K562 (cell line): ENCODE results near the gene DDX5. TPM values are rescaled to one million over a fixed set of nuclear protein-coding genes. Genes with fewer than 3 reads are reported as not detected.

Source experiments
- ATF1 ChIP-seq, 2 experiments: fragments of 450-650 bp in 1 of 2; IDR thresholded peaks; 2 replicates each; pipeline ENCODE4 v1.6.1; 2016; ENCODE audit warnings: missing compliant biosample characterization in 1 of 2, missing genetic modification characterization in 1 of 2
- CBX1 ChIP-seq: sonication (generic); IDR thresholded peaks from 2 replicates; pipeline ENCODE4 v1.6.1; 2016; ENCODE audit warnings: antibody characterized with exemption, low read depth, mild to moderate bottlenecking
- CBX8 ChIP-seq: fragments of 200-600 bp; sonication (generic); IDR thresholded peaks from 2 replicates; pipeline ENCODE4 v1.6.1; 2012; ENCODE audit warnings: borderline replicate concordance, mixed run types, low read depth, mild to moderate bottlenecking, moderate library complexity, mixed read lengths, low read length, control low read depth, inconsistent platforms; ENCODE audit not compliant: poor library complexity, severe bottlenecking; ENCODE audit errors: extremely low read depth
- DIDO1 ChIP-seq: fragments of 450-650 bp; IDR thresholded peaks from 2 replicates; pipeline ENCODE4 v1.6.1; 2016; ENCODE audit warnings: low read depth, missing biosample characterization, missing genetic modification characterization
- ETV5 ChIP-seq: sonication (generic); formaldehyde crosslinking; IDR thresholded peaks from 2 replicates; pipeline ENCODE4 v1.4.0; 2020; ENCODE audit warnings: low read depth, mild to moderate bottlenecking, missing genetic modification reagents
- EWSR1 ChIP-seq: fragments of 450-650 bp; IDR thresholded peaks from 2 replicates; pipeline ENCODE4 v1.6.1; 2018; ENCODE audit warnings: borderline replicate concordance, mild to moderate bottlenecking, low read depth, moderate library complexity; ENCODE audit not compliant: partially characterized antibody
- FOXK2 ChIP-seq, 2 experiments: fragments of 450-650 bp; IDR thresholded peaks in 1 of 2; conservative IDR thresholded peaks in 1 of 2; 2 replicates each; pipeline ENCODE4 v1.6.1; 2016; ENCODE audit warnings: low read depth in 2 of 2, mild to moderate bottlenecking in 1 of 2
- GATA2 ChIP-seq: sonication (generic); formaldehyde crosslinking; IDR thresholded peaks from 2 replicates; pipeline ENCODE4 v1.4.0; 2020; ENCODE audit warnings: mild to moderate bottlenecking, missing genetic modification reagents
- LCOR ChIP-seq: sonication (generic); formaldehyde crosslinking; IDR thresholded peaks from 2 replicates; pipeline ENCODE4 v1.8.0; 2022; ENCODE audit warnings: mild to moderate bottlenecking, missing genetic modification reagents
- MLLT1 ChIP-seq, 2 experiments: fragments of 450-650 bp; IDR thresholded peaks; 2 replicates each; pipeline ENCODE4 v1.6.1; 2016
- NCOR1 ChIP-seq: fragments of 450-650 bp; IDR thresholded peaks from 2 replicates; pipeline ENCODE4 v1.6.1; 2016; ENCODE audit warnings: mild to moderate bottlenecking, moderate library complexity
- PML ChIP-seq: IDR thresholded peaks from 2 replicates; pipeline ENCODE4 v1.6.1; 2012; ENCODE audit warnings: low read length, inconsistent platforms
- RBM39 ChIP-seq: fragments of 200-400 bp; formaldehyde crosslinking; optimal IDR thresholded peaks from 2 replicates; pipeline ENCODE3; 2018; ENCODE audit warnings: low read depth, low read length
- TAL1 ChIP-seq: fragments of 450-650 bp; IDR thresholded peaks from 2 replicates; pipeline ENCODE4 v1.6.1; 2016; ENCODE audit warnings: mild to moderate bottlenecking
- TCF3 ChIP-seq: sonication (generic); formaldehyde crosslinking; IDR thresholded peaks from 2 replicates; pipeline ENCODE4 v1.4.0; 2020; ENCODE audit warnings: mild to moderate bottlenecking, missing genetic modification reagents
- TEAD4 ChIP-seq, 2 experiments: sonication (generic) in 1 of 2; formaldehyde crosslinking in 1 of 2; IDR thresholded peaks; 2 replicates each; pipeline versions ENCODE4 v1.6.1 to v1.8.0; 2012 to 2022; ENCODE audit warnings: borderline replicate concordance in 1 of 2, inconsistent platforms in 1 of 2, low read length in 1 of 2, mild to moderate bottlenecking in 1 of 2, missing genetic modification reagents in 1 of 2
- TRIM24 ChIP-seq, 2 experiments: fragments of 450-650 bp; IDR thresholded peaks; 2 replicates each; pipeline ENCODE4 v1.6.1; 2016
- U2AF1 ChIP-seq: fragments of 200-400 bp; formaldehyde crosslinking; optimal IDR thresholded peaks from 2 replicates; pipeline ENCODE3; 2017; ENCODE audit warnings: mild to moderate bottlenecking, low read depth, low read length, moderate library complexity
- ZBTB11 ChIP-seq, 3 experiments: fragments of 200-800 bp in 1 of 3; fragments of 250-450 bp in 1 of 3; fragments of 450-650 bp in 1 of 3; sonication (Bioruptor Pico) in 1 of 3; sonication (Bioruptor generic) in 1 of 3; formaldehyde crosslinking in 1 of 3; IDR thresholded peaks; 2 replicates each; pipeline versions ENCODE4 v1.6.1 to v1.8.0; 2016 to 2022; ENCODE audit warnings: mild to moderate bottlenecking in 2 of 3, missing genetic modification characterization in 2 of 3, missing compliant biosample characterization in 1 of 3, moderate library complexity in 1 of 3
- ZNF584 ChIP-seq: fragments of 200-800 bp; sonication (Bioruptor generic); IDR thresholded peaks from 2 replicates; pipeline ENCODE4 v1.6.1; 2016; ENCODE audit warnings: low read depth, mild to moderate bottlenecking, missing genetic modification characterization, missing compliant biosample characterization
- ZNF717 ChIP-seq: fragments of 250-450 bp; sonication (Bioruptor Pico); IDR thresholded peaks from 2 replicates; pipeline ENCODE4 v1.5.0; 2021
- polyA plus RNA-seq, 8 experiments: library from polyadenylated mRNA; depleted of rRNA in 4 of 8; stranded (reverse) in 5 of 8; unstranded in 3 of 8; fragments of >200 nt; fragmentation: Nextera tagmentation in 2 of 8; fragmentation: Illumina TruSeq in 1 of 8; extraction: Ambion mirVana in 2 of 8; extraction: Trizol in 1 of 8; gene quantifications; 2 replicates each; pipeline versions ENCODE4 v1.2.1 to v1.2.3, GENCODE V29; 2011 to 2014; ENCODE audit warnings: inconsistent platforms in 1 of 8, missing spikeins in 1 of 8
- total RNA-seq, 7 experiments: library from RNA; depleted of rRNA in 6 of 7; stranded (reverse); fragments of >200 nt in 6 of 7; fragmentation: Illumina TruSeq in 2 of 7; extraction: Trizol in 2 of 7; gene quantifications; 2 replicates each; pipeline versions ENCODE4 v1.2.1 to v1.2.3, GENCODE V29; 2011 to 2021; ENCODE audit warnings: low replicate concordance in 1 of 7

DDX5 gene
- total and polyA plus RNA-seq, 9 of the 15 experiments (the other 6 are each of a cell fraction or from before 2014, with no cell fraction given) = 306 to 1,639 (median 604) TPM

GRCh38 chr17:64504769-64505339 is 1.2 kb downstream of the DDX5 start (continued):
- TF ChIP-seq ZBTB11 (CRISPR knock-in tag; IDR thresholded peaks at IDR 0.05) (peak in 1 of 3 experiments; percentile 24; a peak in 1 of 6 replicates), TEAD4 (IDR thresholded peaks at IDR 0.05; ENCODE audit: low read length) (peak; percentile 77), TEAD4 (CRISPR knock-in tag; IDR thresholded peaks at IDR 0.05; ENCODE audit: borderline replicate concordance) (no peak), GATA2 (CRISPR knock-in tag) (peak; percentile 61; the same call in 1 of the 2 replicates), DIDO1 (tag) (no peak), MLLT1 (IDR thresholded peaks at IDR 0.05) (peak in 1 of 2 experiments; percentile 45; a peak in 1 of 4 replicates), ATF1 (CRISPR knock-in tag; IDR thresholded peaks at IDR 0.05) (no peak), ATF1 (tag; IDR thresholded peaks at IDR 0.05) (0 out of 2 replicates have a peak, but pooled peaks have one; percentile 47), TCF3 (peak; percentile 85), RBM39 (peak; percentile 42), EWSR1 (no peak), LCOR (peak; percentile 47; the same call in 1 of the 2 replicates), U2AF1 (peak; percentile 16), NCOR1 (peak; percentile 66), ZNF584 (CRISPR knock-in tag) (no peak), CBX8 (no peak), ZNF717 (no peak), CBX1 (peak; percentile 9; the same call in 1 of the 2 replicates), PML (peak; percentile 57; the same call in 1 of the 2 replicates), FOXK2 (conservative IDR thresholded peaks at IDR 0.05 in 1 of 2, IDR thresholded peaks at IDR 0.05 in 1 of 2; ENCODE audit: low read depth in 2 of 2) (peak in 1 of 2 experiments; percentile 65; a peak in 3 of 4 replicates), TAL1 (peak; percentile 62), ETV5 (CRISPR knock-in tag) (0 out of 2 replicates have a peak, but pooled peaks have one; percentile 15), TRIM24 (IDR thresholded peaks at IDR 0.05) (peak; percentile 36; a peak in 2 of 4 replicates)
